SK-N-SH treated with all-trans-retinoic acid at 6 μM for 48 hours (cell line): ENCODE results near the gene AKR1B1.

Experiments used
- ESRRG ChIP-seq: fragments of 250-450 bp; sonication (Bioruptor Pico); IDR thresholded peaks from 2 replicates; pipeline ENCODE4 v1.6.1; 2021; ENCODE audit warnings: mild to moderate bottlenecking
- GLIS3 ChIP-seq: fragments of 250-450 bp; sonication (Bioruptor Pico); IDR thresholded peaks from 2 replicates; pipeline ENCODE4 v1.5.0; 2020; ENCODE audit warnings: mild to moderate bottlenecking, moderate library complexity
- PATZ1 ChIP-seq: fragments of 250-450 bp; sonication (Bioruptor Pico); IDR thresholded peaks from 2 replicates; pipeline ENCODE4 v1.8.0; 2020; ENCODE audit warnings: mild to moderate bottlenecking, moderate library complexity, borderline replicate concordance
- TSHZ2 ChIP-seq: fragments of 250-450 bp; sonication (Bioruptor Pico); IDR thresholded peaks from 2 replicates; pipeline ENCODE4 v1.5.0; 2020; ENCODE audit warnings: mild to moderate bottlenecking, moderate library complexity
- ZNF8 ChIP-seq: fragments of 450-650 bp; formaldehyde crosslinking; IDR thresholded peaks from 2 replicates; pipeline ENCODE4 v1.5.0; 2020; ENCODE audit warnings: mild to moderate bottlenecking, moderate library complexity

GRCh38 chr7:134446923-134447322 lies 12.0 kb downstream of the AKR1B1 start:
- no peak for TF ChIP-seq TSHZ2
- TF ChIP-seq GLIS3 (CRISPR knock-in tag) = no peak
- TF ChIP-seq ZNF8 = no peak
- no peak for TF ChIP-seq PATZ1
- TF ChIP-seq ESRRG (CRISPR knock-in tag) = no peak
